GM23338 (cell line): ENCODE results near the gene PCP2.

ENCODE experiments used
- CREB1 ChIP-seq: fragments of 250-450 bp; sonication (Bioruptor Pico); IDR thresholded peaks from 2 replicates; pipeline ENCODE4 v1.5.0; 2020; ENCODE audit warnings: low read depth, mild to moderate bottlenecking, moderate library complexity
- CTCF ChIP-seq, 2 experiments: fragments of 200-600 bp in 1 of 2; sonication (generic) in 1 of 2; conservative IDR thresholded peaks; 2 replicates each; pipeline versions ENCODE4 v1.5.1 to v1.6.1; 2016 to 2017; ENCODE audit warnings: antibody characterized with exemption in 2 of 2, low read depth in 2 of 2, mild to moderate bottlenecking in 2 of 2, moderate library complexity in 1 of 2
- ETS1 ChIP-seq: IDR thresholded peaks from 2 replicates; pipeline ENCODE4 v1.6.1; 2016; ENCODE audit warnings: antibody characterized with exemption
- EZH2 ChIP-seq: fragments of 200-600 bp; sonication (generic); IDR thresholded peaks from one replicate; pipeline ENCODE4 v1.8.0; 2017; ENCODE audit warnings: antibody characterized with exemption, mild to moderate bottlenecking, low read depth; ENCODE audit not compliant: unreplicated experiment
- EZH2phosphoT487 ChIP-seq: fragments of 200-600 bp; sonication (generic); IDR thresholded peaks from one replicate; pipeline ENCODE4 v1.8.1; 2018; ENCODE audit warnings: antibody characterized with exemption; ENCODE audit not compliant: unreplicated experiment
- JUNB ChIP-seq: IDR thresholded peaks from one replicate; pipeline ENCODE4 v1.6.1; 2016; ENCODE audit warnings: antibody characterized with exemption; ENCODE audit not compliant: unreplicated experiment
- NANOG ChIP-seq: IDR thresholded peaks from 2 replicates; pipeline ENCODE4 v1.6.1; 2016; ENCODE audit warnings: antibody characterized with exemption, borderline replicate concordance
- POLR2AphosphoS5 ChIP-seq: IDR thresholded peaks from 2 replicates; pipeline ENCODE4 v1.6.1; 2016; ENCODE audit warnings: antibody characterized with exemption, low read depth
- REST ChIP-seq: IDR thresholded peaks from one replicate; pipeline ENCODE4 v1.6.1; 2018; ENCODE audit warnings: antibody characterized with exemption; ENCODE audit not compliant: unreplicated experiment
- STAT1 ChIP-seq: IDR thresholded peaks from one replicate; pipeline ENCODE4 v1.6.1; 2016; ENCODE audit warnings: antibody characterized with exemption; ENCODE audit not compliant: unreplicated experiment

GRCh38 chr19:7629347-7630054 is 4.0 kb downstream of the PCP2 start, which contains the start of the genes PET100 and XAB2:
- TF ChIP-seq JUNB (no peak), POLR2AphosphoS5 (peak; percentile 67), CTCF (conservative IDR thresholded peaks at IDR 0.05; ENCODE audit: low read depth in 2 of 2) (no peak), EZH2 (no peak), EZH2phosphoT487 (no peak), REST (no peak), CREB1 (peak; percentile 98), NANOG (no peak), STAT1 (no peak), ETS1 (peak; percentile 75; the same call in 1 of the 2 replicates)
